Activated T-cell treated with anti-CD3 and anti-CD28 coated beads, Interleukin-2, amount 50 U/mL, for 24 hours (primary cell): ENCODE results near the gene NFYB.
"Not testable (repeated sequence)": the region's sequence is repeated elsewhere in the genome, so short reads cannot be mapped to it uniquely, and the experiment has no call there.

ENCODE experiments used
- DNase-seq: peaks from one replicate; pipeline ENCODE4 v3.0.0-alpha.2; 2020
- H3K27ac Mint-ChIP-seq: 2 replicates; pipeline ENCODE4 v1.8.0; 2020; ENCODE audit warnings: mild to moderate bottlenecking, mixed read lengths
- H3K27me3 Mint-ChIP-seq: 2 replicates; pipeline ENCODE4 v1.8.0; 2020; ENCODE audit warnings: mixed read lengths
- H3K36me3 Mint-ChIP-seq: 2 replicates; pipeline ENCODE4 v1.8.0; 2020; ENCODE audit warnings: low read depth, mixed read lengths
- H3K4me1 Mint-ChIP-seq: 2 replicates; pipeline ENCODE4 v1.8.0; 2020; ENCODE audit warnings: low read depth, mixed read lengths
- H3K4me3 Mint-ChIP-seq: 2 replicates; pipeline ENCODE4 v1.8.0; 2020; ENCODE audit warnings: mild to moderate bottlenecking, moderate library complexity, mixed read lengths
- H3K9me3 Mint-ChIP-seq: 2 replicates; pipeline ENCODE4 v1.8.0; 2020; ENCODE audit warnings: mixed read lengths

Gene NFYB

GRCh38 chr12:104114834-104115586, 23.0 kb downstream of the NFYB start:
- not testable (repeated sequence) for DNase-seq, H3K9me3 Mint-ChIP-seq, H3K27me3 Mint-ChIP-seq, H3K4me3 Mint-ChIP-seq, H3K4me1 Mint-ChIP-seq, H3K27ac Mint-ChIP-seq
- H3K36me3 Mint-ChIP-seq = peaks cover 49% of the 10 kb centered on the region

DNA sequence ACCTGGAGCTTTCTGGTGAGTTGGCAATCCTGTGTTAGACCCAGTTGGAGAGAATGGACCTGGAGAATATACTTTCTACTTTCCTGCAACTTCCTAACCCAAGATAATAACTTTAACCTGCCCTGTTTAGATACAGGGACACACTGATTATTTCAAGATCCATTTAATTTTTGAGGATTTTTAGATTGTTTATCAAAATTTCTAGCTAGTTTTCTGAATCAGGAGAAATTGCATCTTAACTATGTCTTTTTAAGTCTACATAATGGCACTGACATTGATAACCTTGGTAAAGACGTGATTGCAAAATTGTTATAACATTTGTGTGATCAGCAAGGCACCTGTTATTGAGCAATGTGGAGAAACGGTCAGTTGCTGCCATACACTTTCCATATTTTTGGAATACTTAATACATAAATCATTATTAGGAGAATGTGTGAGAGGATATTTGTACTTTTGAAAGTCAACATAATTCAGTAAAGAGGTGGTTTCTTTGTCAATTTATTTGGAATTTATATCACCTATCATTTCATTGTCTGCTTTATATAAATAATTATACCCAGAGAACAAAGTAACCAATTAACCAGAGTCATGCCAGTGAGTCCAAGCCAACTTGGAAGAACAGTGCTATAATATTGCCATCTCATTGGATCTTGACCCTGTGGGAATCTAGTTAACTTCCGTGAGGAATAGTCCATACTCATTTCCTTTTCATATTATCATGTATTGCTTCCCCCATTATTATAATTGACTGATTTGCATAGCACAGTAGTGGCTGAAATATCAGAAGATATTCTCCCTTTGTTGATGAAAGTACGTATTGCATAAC, 28.4 kb downstream of the NFYB start:
- H3K36me3 Mint-ChIP-seq = peaks cover 22% of the 10 kb centered on the region
- no peaks in the 10 kb centered on the region for H3K9me3 Mint-ChIP-seq
- H3K4me1 Mint-ChIP-seq = peaks cover 13% of the 10 kb centered on the region
- no peak overlapping the region for H3K27ac Mint-ChIP-seq
- H3K27me3 Mint-ChIP-seq = no peaks in the 10 kb centered on the region
- no peak for DNase-seq
- no peak overlapping the region for H3K4me3 Mint-ChIP-seq

GRCh38 chr12:104108755-104109445, 29.1 kb downstream of the NFYB start:
- Mint-ChIP-seq H3K4me3 (no peak overlapping the region), H3K9me3 (no peaks in the 10 kb centered on the region), H3K27me3 (no peaks in the 10 kb centered on the region), H3K27ac (no peak overlapping the region), H3K36me3 (peaks cover 16% of the 10 kb centered on the region), H3K4me1 (peaks cover 13% of the 10 kb centered on the region)
- DNase-seq = peak; percentile 88

DNA sequence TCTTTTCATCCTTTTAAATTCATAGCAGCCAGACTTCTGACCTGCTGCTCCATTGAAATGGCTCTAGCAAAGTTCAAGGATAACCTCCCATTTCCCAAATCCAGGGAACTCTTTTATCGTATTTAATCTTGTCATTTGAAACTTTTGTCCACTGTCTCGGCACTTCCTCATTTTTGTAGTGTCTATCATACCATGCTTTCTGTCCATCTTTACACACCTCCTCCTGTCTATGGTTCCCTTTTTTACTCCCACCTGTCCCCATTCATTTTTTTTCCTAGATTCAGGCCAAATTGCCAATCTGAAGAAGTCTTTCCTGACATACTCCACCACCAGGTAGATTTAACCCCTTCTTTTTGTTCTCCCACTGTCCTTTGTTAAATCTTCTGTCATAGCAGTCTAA, 31.0 kb downstream of the NFYB start:
- Mint-ChIP-seq H3K27ac (peak overlapping the region; percentile 9), H3K27me3 (no peaks in the 10 kb centered on the region), H3K4me1 (peaks cover 13% of the 10 kb centered on the region), H3K9me3 (no peaks in the 10 kb centered on the region), H3K4me3 (no peak overlapping the region), H3K36me3 (peaks cover 20% of the 10 kb centered on the region)
- DNase-seq = no peak

GRCh38 chr12:104105461-104105860, 32.5 kb downstream of the NFYB start:
- no peak for DNase-seq
- H3K4me3 Mint-ChIP-seq = no peak overlapping the region
- H3K9me3 Mint-ChIP-seq = no peaks in the 10 kb centered on the region

DNA sequence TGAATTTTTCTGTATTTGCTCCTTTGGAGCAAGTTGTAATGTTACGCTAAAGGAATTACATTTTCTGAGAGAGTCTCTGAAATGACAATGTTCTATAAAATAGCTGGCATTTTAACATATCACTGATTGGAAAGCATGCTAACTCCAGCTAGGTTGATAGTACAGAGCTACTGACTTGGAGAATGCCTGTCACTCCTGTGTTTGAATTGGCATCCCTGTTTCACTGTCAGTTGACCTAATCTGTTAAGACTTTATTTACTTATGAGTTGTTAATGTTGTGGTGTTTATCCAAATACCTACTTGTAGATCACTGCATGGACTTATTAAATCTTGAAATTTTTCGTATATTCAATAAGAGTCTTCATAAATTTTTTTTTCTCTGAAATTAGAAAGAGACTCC, 40.1 kb downstream of the NFYB start:
- DNase-seq = no peak
- Mint-ChIP-seq H3K9me3 (no peaks in the 10 kb centered on the region), H3K27me3 (no peaks in the 10 kb centered on the region), H3K36me3 (peaks cover 75% of the 10 kb centered on the region), H3K27ac (no peak overlapping the region), H3K4me3 (no peak overlapping the region), H3K4me1 (peaks cover 14% of the 10 kb centered on the region)

More at GRCh38 chr12:104105461-104105860, 32.5 kb downstream of the NFYB start:
- H3K4me1 Mint-ChIP-seq = peaks cover 9% of the 10 kb centered on the region
- H3K27me3 Mint-ChIP-seq = no peaks in the 10 kb centered on the region
- H3K36me3 Mint-ChIP-seq = peaks cover 30% of the 10 kb centered on the region
- H3K27ac Mint-ChIP-seq = no peak overlapping the region

- H3K4me1 Mint-ChIP-seq = peaks cover 14% of the 10 kb centered on the region
- no peaks in the 10 kb centered on the region for H3K27me3 Mint-ChIP-seq
- peaks cover 73% of the 10 kb centered on the region for H3K36me3 Mint-ChIP-seq
- H3K9me3 Mint-ChIP-seq = no peaks in the 10 kb centered on the region
- H3K27ac Mint-ChIP-seq = no peak overlapping the region
- DNase-seq = no peak
- H3K4me3 Mint-ChIP-seq = no peak overlapping the region
These were observed 42.7 kb downstream of the NFYB start for GRCh38 chr12:104095289-104095688.

GRCh38 chr12:104094284-104094683, 43.7 kb downstream of the NFYB start:
- H3K27me3 Mint-ChIP-seq = no peaks in the 10 kb centered on the region
- peaks cover 77% of the 10 kb centered on the region for H3K36me3 Mint-ChIP-seq
- peaks cover 14% of the 10 kb centered on the region for H3K4me1 Mint-ChIP-seq
- H3K27ac Mint-ChIP-seq = no peak overlapping the region
- H3K4me3 Mint-ChIP-seq = no peak overlapping the region
- H3K9me3 Mint-ChIP-seq = no peaks in the 10 kb centered on the region
- no peak for DNase-seq

- Mint-ChIP-seq H3K4me1 (peaks cover 11% of the 10 kb centered on the region), H3K9me3 (no peaks in the 10 kb centered on the region), H3K4me3 (no peak overlapping the region), H3K27me3 (no peaks in the 10 kb centered on the region), H3K27ac (no peak overlapping the region), H3K36me3 (peaks cover 69% of the 10 kb centered on the region)
- no peak for DNase-seq
These were observed 46.9 kb downstream of the NFYB start for GRCh38 chr12:104091136-104091535.

DNA sequence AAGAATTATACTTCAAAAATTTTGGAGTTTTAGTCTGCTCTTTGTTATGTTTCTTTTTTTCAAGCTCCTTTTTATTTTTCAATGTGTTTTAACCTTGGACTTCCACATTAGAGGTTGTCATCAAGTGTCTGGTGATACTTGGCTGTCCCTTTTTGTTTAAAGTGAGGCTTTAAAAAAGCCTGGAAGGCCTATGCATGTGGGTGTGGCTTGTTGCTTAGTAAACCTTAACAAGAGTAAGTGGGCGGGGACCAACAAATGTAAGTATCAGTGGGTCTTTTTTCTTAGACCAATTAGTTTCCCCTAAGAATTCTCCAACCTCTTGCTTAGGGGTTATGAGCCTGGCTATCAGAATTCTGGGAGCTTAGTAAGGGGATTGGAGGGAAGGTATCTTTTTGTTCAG, 47.3 kb downstream of the NFYB start:
- Mint-ChIP-seq H3K9me3 (no peaks in the 10 kb centered on the region), H3K36me3 (peaks cover 72% of the 10 kb centered on the region), H3K4me1 (peaks cover 11% of the 10 kb centered on the region), H3K27ac (no peak overlapping the region), H3K27me3 (no peaks in the 10 kb centered on the region), H3K4me3 (no peak overlapping the region)
- DNase-seq = no peak

- H3K36me3 Mint-ChIP-seq = peaks cover 65% of the 10 kb centered on the region
- no peaks in the 10 kb centered on the region for H3K9me3 Mint-ChIP-seq
- peaks cover 23% of the 10 kb centered on the region for H3K4me1 Mint-ChIP-seq
- DNase-seq = peak; percentile 36
- peak overlapping the region; percentile 65 for H3K27ac Mint-ChIP-seq
- no peaks in the 10 kb centered on the region for H3K27me3 Mint-ChIP-seq
- H3K4me3 Mint-ChIP-seq = peak overlapping the region; percentile 6
These were observed 54.1 kb downstream of the NFYB start for GRCh38 chr12:104083769-104084475.

- Mint-ChIP-seq H3K4me1 (peaks cover 29% of the 10 kb centered on the region), H3K36me3 (peaks cover 59% of the 10 kb centered on the region)
These were observed 57.2 kb downstream of the NFYB start for GRCh38 chr12:104080764-104081163.

DNA sequence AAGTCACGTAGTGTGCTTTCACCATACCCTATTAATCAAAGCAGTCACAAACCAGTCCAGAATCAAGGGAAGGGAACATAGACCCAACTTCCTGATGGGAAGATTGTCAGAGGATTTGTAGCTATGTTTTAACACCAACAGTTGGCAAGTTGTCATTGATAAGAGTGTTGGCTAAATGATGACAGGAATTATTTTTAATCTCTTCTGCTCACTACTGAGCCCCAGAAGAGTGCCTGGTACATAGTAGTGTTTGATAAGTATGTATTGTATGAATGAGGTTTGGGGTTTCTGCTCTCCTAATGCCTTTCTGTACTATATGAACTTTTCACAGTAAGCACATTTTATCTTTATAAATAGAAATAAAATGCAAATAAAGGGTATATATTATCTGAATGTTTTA, 59.0 kb downstream of the NFYB start:
- Mint-ChIP-seq H3K9me3 (no peaks in the 10 kb centered on the region), H3K27ac (no peak overlapping the region), H3K27me3 (no peaks in the 10 kb centered on the region), H3K4me3 (no peak overlapping the region), H3K4me1 (peaks cover 24% of the 10 kb centered on the region), H3K36me3 (peaks cover 47% of the 10 kb centered on the region)
- DNase-seq = no peak

More at GRCh38 chr12:104080764-104081163, 57.2 kb downstream of the NFYB start:
- no peaks in the 10 kb centered on the region for H3K9me3 Mint-ChIP-seq
- no peaks in the 10 kb centered on the region for H3K27me3 Mint-ChIP-seq
- no peak for DNase-seq
- H3K4me3 Mint-ChIP-seq = no peak overlapping the region
- no peak overlapping the region for H3K27ac Mint-ChIP-seq

- H3K36me3 Mint-ChIP-seq = peaks cover 46% of the 10 kb centered on the region
- no peaks in the 10 kb centered on the region for H3K27me3 Mint-ChIP-seq
- no peak for DNase-seq
- no peak overlapping the region for H3K4me3 Mint-ChIP-seq
- no peaks in the 10 kb centered on the region for H3K9me3 Mint-ChIP-seq
- no peak overlapping the region for H3K27ac Mint-ChIP-seq
- peaks cover 11% of the 10 kb centered on the region for H3K4me1 Mint-ChIP-seq
These were observed 64.3 kb downstream of the NFYB start for GRCh38 chr12:104073699-104074098.
